RWPE2 (cell line): ENCODE measurements around the gene MOB2.

Source experiments
- ATAC-seq: fragments of 200-7000 bp; cut with Tn5 transposase; 3 replicates; pipeline ENCODE4 v1.9.1; 2021; ENCODE audit warnings: low read depth
- DNase-seq: peaks from one replicate; pipeline ENCODE4 v3.0.0-alpha.2; 2020; ENCODE audit warnings: low spot score
- H3K27ac ChIP-seq: fragments of 450-650 bp; 2 replicates; pipeline ENCODE4 v1.5.1; 2017; ENCODE audit warnings: mild to moderate bottlenecking; ENCODE audit not compliant: poor library complexity, severe bottlenecking
- H3K27me3 ChIP-seq: fragments of 250-450 bp; sonication (Bioruptor Pico); 2 replicates; pipeline ENCODE4 v1.5.1; 2021; ENCODE audit warnings: mild to moderate bottlenecking, moderate library complexity; ENCODE audit not compliant: insufficient read depth, poor library complexity, severe bottlenecking
- H3K36me3 ChIP-seq: fragments of 250-450 bp; sonication (Bioruptor Pico); 2 replicates; pipeline ENCODE4 v1.5.1; 2020; ENCODE audit warnings: low read depth, mild to moderate bottlenecking, moderate library complexity
- H3K4me1 ChIP-seq: fragments of 250-450 bp; sonication (Bioruptor Pico); 2 replicates; pipeline ENCODE4 v1.5.1; 2021; ENCODE audit warnings: mild to moderate bottlenecking, moderate library complexity; ENCODE audit not compliant: insufficient read depth, poor library complexity, severe bottlenecking
- H3K4me3 ChIP-seq: fragments of 250-450 bp; sonication (Bioruptor Pico); 2 replicates; pipeline ENCODE4 v1.5.1; 2021; ENCODE audit warnings: mild to moderate bottlenecking, moderate library complexity; ENCODE audit not compliant: severe bottlenecking
- H3K9me3 ChIP-seq: fragments of 250-450 bp; sonication (Bioruptor Pico); 2 replicates; pipeline ENCODE4 v1.5.1; 2021; ENCODE audit warnings: mild to moderate bottlenecking, moderate library complexity; ENCODE audit not compliant: severe bottlenecking
- TF ChIP-seq, protein P1 (sequence below): fragments of 450-650 bp; IDR thresholded peaks from one replicate; pipeline ENCODE4 v1.5.1; 2017; ENCODE audit warnings: mild to moderate bottlenecking, moderate library complexity; ENCODE audit not compliant: poor library complexity, severe bottlenecking

The MOB2 gene

DNA sequence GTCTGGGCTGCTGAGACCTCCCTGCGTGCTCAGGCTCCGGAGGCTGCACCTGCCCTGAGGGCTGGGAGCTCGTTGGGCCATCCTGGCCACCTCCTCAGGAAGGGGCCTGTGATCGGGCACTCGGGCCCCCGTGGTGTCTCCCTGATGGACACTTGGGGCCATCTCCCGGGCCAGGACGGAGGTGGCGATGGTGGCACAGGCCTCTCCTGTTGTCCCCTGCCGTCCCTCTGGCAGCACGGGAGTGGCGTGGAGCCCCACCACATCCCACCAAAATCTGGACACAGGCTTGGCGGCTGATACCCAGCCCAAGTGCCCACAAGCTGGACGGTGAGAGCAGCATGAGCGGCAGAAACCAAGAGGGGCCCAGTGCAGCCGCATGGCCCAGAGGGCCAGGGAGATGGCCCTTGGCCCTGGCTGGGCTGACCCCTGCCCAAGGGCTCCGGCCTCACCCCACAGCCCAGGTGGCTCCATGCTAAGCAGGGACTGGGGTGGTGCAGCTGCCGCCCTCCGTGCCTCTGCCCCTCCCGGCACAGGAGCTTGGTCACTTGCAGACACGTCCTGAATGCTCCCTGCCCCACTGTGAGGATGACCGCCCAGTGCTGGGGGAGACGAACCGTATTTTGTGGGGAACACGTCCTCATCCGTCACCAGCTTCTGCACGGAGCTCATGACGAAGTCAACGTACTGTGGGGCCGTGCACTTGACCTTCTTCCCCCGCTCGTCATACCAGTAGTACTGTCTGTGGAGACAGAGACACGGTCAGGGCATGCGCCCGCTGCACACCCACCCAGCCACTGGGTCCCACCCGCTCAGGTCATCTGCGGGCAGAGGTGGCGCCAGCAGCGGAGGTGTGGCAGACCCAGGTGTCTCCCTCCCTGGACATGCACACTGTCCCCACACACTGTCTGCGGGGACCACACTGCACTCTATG, 15.6 kb downstream of the MOB2 start:
- no peak overlapping the region for H3K4me3 ChIP-seq
- no peaks in the 10 kb centered on the region for H3K27me3 ChIP-seq
- H3K4me1 ChIP-seq: no peaks in the 10 kb centered on the region
- DNase-seq (no peak), ATAC-seq (no peak)
- TF ChIP-seq, protein P1, sequence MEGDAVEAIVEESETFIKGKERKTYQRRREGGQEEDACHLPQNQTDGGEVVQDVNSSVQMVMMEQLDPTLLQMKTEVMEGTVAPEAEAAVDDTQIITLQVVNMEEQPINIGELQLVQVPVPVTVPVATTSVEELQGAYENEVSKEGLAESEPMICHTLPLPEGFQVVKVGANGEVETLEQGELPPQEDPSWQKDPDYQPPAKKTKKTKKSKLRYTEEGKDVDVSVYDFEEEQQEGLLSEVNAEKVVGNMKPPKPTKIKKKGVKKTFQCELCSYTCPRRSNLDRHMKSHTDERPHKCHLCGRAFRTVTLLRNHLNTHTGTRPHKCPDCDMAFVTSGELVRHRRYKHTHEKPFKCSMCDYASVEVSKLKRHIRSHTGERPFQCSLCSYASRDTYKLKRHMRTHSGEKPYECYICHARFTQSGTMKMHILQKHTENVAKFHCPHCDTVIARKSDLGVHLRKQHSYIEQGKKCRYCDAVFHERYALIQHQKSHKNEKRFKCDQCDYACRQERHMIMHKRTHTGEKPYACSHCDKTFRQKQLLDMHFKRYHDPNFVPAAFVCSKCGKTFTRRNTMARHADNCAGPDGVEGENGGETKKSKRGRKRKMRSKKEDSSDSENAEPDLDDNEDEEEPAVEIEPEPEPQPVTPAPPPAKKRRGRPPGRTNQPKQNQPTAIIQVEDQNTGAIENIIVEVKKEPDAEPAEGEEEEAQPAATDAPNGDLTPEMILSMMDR: no peak
- H3K36me3 ChIP-seq: no peaks in the 10 kb centered on the region
- no peaks in the 10 kb centered on the region for H3K9me3 ChIP-seq
- H3K27ac ChIP-seq: no peak overlapping the region

DNA sequence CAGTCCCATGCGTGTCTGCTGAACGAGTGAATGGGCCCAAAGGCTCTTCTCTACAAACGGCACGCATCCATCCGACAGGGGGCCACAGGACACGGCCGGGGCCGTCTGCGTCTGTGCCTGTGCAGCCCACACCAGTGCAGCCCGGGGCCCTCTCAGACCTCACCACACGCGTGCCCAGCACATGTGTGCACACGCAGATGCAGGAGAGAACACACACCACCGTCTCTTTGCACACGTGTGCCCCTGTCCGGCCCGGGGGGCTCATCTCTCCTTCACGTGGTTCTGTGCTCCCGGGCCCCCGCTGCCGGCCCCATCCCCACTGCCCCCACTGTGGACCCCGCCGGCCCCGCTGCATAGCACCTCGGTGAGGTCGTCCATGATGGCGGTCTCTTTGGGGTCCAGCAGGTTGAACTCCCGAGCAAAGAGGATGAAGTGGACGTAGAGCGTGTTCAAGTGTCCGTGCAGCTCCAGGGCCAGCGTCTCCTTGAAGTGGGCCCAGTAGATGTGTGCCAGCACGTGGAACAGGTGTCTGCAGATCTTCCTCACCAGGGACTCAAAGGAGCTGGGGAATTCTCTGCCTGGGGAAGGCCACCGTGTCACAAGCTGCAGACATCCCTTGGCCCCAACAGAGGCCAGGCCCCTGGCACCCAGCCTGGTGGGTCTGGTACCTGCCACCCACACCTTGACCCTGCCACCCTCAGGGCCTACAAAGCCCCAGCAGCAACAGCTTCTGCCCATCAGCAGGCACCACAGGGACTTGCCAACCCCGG, 16.5 kb downstream of the MOB2 start:
- H3K4me1 ChIP-seq: no peaks in the 10 kb centered on the region
- H3K9me3 ChIP-seq: no peaks in the 10 kb centered on the region
- H3K4me3 ChIP-seq: no peak overlapping the region
- TF ChIP-seq, protein P1: no peak
- H3K36me3 ChIP-seq: no peaks in the 10 kb centered on the region
- no peak overlapping the region for H3K27ac ChIP-seq
- no peaks in the 10 kb centered on the region for H3K27me3 ChIP-seq
- DNase-seq: no peak
- no peak for ATAC-seq

DNA sequence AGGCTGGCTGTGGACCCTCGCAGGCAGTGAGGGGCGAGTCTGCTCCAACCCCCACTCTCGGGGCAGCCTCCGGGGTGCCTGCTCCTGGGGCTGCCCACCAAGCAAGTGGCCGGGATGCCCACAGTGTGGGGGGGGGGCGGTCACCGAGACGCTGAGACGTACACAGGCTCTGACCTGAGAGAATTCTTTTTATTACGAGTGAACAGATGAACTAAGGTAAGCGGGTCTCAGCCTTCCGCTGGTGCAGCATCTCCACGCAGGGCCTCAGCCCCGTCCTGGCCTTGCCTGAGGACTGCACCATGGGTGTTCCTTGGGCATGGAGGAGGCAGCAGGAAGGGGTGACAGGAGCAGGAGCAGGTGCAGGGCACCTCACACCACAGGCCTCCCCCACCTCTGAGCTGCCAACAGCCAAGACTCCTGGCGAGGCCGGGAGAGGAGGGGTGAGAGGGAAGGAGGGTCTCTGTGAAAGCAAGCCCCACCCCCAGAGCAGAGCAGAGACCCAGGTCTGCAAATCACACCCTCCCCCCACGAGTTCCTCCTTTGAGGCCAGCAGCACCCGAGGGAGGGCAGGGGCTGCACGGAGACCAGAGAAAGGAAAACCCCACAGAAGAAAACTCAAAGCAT, 17.2 kb downstream of the MOB2 start:
- H3K4me1 ChIP-seq: no peaks in the 10 kb centered on the region
- ATAC-seq (no peak), DNase-seq (no peak)
- no peaks in the 10 kb centered on the region for H3K36me3 ChIP-seq
- no peak overlapping the region for H3K4me3 ChIP-seq
- no peaks in the 10 kb centered on the region for H3K27me3 ChIP-seq
- no peak overlapping the region for H3K27ac ChIP-seq
- TF ChIP-seq, protein P1: no peak
- no peaks in the 10 kb centered on the region for H3K9me3 ChIP-seq

DNA sequence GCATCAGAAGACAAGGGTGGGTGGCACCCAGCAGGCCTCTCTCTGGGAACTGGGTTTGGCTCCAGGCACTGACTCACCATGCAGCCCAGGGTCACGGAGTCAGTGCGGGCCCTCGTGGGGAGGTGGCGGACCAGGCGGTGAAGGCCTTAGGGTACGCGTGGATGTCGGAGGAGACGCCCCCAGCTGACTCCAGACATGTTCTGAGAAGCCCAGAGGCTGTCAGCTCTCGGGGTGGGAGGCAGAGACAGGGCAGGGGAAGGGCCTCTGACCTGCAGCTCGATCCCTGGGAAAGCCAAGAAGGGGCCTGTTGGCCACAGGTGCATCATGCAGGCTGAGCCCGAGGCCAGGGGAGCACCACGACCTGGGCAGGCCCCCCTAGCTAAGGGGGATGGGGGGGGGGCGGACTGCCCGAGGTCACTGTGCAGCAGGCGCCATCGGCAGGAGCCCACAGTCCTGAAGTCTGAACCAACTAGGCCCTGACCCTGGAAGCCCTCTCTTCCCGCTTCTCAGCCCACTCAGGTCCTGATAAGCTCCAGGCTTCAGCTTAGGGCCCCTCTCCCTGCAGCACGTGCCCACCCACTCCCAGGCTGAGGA, 18.0 kb downstream of the MOB2 start:
- Histone ChIP-seq H3K9me3 (no peaks in the 10 kb centered on the region), H3K27me3 (no peaks in the 10 kb centered on the region), H3K36me3 (no peaks in the 10 kb centered on the region), H3K27ac (no peak overlapping the region), H3K4me3 (no peak overlapping the region), H3K4me1 (no peaks in the 10 kb centered on the region)
- TF ChIP-seq, protein P1: no peak
- DNase-seq (no peak), ATAC-seq (no peak)
